Astrocyte (in vitro differentiated cells and primary cell): ENCODE data around the gene HSD3B7.

ENCODE experiments used
- CTCF ChIP-seq: IDR thresholded peaks from 2 replicates; pipeline ENCODE4 v1.5.1; 2011; ENCODE audit warnings: low read depth, mild to moderate bottlenecking, inconsistent platforms, low read length, moderate library complexity; ENCODE audit not compliant: insufficient read depth
- EZH2 ChIP-seq: IDR thresholded peaks from 2 replicates; pipeline ENCODE4 v1.6.1; 2012; ENCODE audit warnings: mild to moderate bottlenecking, low read length, inconsistent platforms; ENCODE audit not compliant: insufficient read depth

DNA sequence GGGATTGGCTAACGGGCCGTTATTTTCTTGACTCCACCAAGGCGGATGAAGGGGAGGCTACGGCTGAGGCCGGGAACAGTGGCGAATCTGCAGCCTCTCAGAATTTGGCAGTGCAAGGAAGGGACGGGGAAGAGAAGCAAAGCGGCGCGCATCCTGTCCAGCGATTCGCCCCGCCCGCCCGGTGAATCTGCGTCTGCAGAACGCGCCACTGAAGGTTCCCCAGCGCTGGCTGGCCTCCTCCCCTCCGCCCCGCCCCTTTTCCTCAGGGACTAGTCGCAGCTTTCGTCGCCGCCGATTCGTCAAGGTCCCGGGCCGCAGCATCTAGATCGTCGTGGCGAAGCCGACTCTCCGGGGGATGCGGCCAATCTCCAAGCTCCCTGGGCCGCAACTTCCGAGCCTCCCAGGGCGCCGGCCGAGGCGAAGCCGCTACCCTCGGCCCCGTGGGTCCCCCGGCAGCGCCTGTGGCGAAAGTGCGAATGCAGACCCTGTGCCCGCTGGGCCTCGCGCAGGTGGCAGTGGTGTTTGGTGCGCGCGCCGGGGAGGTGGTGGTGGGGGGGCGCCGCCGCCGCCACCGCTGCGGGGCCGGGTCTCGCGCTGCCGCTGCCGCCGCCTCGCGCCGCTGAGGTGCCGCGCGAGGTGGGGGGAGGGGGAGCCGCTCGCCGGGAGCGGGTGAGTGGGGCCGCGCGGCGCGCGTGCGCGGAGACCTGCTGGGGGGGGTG is 27.4 kb upstream of the HSD3B7 start, which contains the start of gene SETD1A:
- TF ChIP-seq CTCF (no peak), EZH2 (no peak)
